Endothelial cell of umbilical vein (primary cell): ENCODE data around the gene MTCL1. TPM values are rescaled to one million over a fixed set of nuclear protein-coding genes. Genes with fewer than 3 reads are reported as not detected.

Experiments used
- BruUV-seq: library from RNA; stranded (reverse); fragments of 400-500 nt; replicated peaks from 2 replicates; lab custom pipeline; 2021; lab: Mats Ljungman, UMichigan
- CTCF ChIA-PET: fragments of 300-600, 350-600 bp; sonication (Branson Sonifier 250); formaldehyde crosslinking; loops from one replicate; lab custom pipeline; 2021; ENCODE audit warnings: antibody characterized with exemption, inconsistent platforms; lab: Charles Lee
- POLR2A ChIA-PET: fragments of 300-600, 350-600 bp; sonication (Branson Sonifier 250); formaldehyde crosslinking; loops from one replicate; lab custom pipeline; 2021; ENCODE audit warnings: antibody characterized with exemption, inconsistent platforms; lab: Charles Lee
- DNase-seq: peaks from one replicate; pipeline ENCODE4 v3.0.0-alpha.2; 2011; ENCODE audit warnings: low read depth, low spot score
- FAIRE-seq: peaks from 2 replicates; lab custom pipeline; 2011; peaks lifted over from hg19 to GRCh38; lab: Jason Lieb, UNC
- H2AFZ ChIP-seq: 2 replicates; pipeline ENCODE4 v1.6.0; 2012; ENCODE audit warnings: low read depth, low read length, control low read depth, inconsistent platforms
- H3K27ac ChIP-seq: 2 replicates; pipeline ENCODE4 v1.5.1; 2011; ENCODE audit warnings: low read depth, mild to moderate bottlenecking, control low read depth, low read length, moderate library complexity; ENCODE audit not compliant: insufficient read depth
- H3K27me3 ChIP-seq, 2 experiments: 2 replicates each; pipeline versions ENCODE4 v1.6.0 to v1.6.1; 2011; ENCODE audit warnings: low read length in 2 of 2, mixed read lengths in 1 of 2; ENCODE audit not compliant: control insufficient read depth in 2 of 2, insufficient read depth in 2 of 2
- H3K36me3 ChIP-seq, 2 experiments: 2 replicates in 1 of 2; 3 replicates in 1 of 2; pipeline ENCODE4 v1.5.1; 2011; ENCODE audit warnings: low read length in 2 of 2, mild to moderate bottlenecking in 1 of 2, moderate library complexity in 1 of 2; ENCODE audit not compliant: control insufficient read depth in 2 of 2, insufficient read depth in 2 of 2; ENCODE audit errors: extremely low read depth in 1 of 2
- H3K4me1 ChIP-seq: 3 replicates; pipeline ENCODE4 v1.5.1; 2011; ENCODE audit warnings: mild to moderate bottlenecking, low read length; ENCODE audit not compliant: control insufficient read depth, insufficient read depth; ENCODE audit errors: extremely low read depth
- H3K4me2 ChIP-seq: 2 replicates; pipeline ENCODE4 v1.6.1; 2011; ENCODE audit warnings: low read length, control low read depth, mixed read lengths; ENCODE audit not compliant: insufficient read depth
- H3K4me3 ChIP-seq, 3 experiments: fragments of 200-600 bp in 1 of 3; sonication (generic), shearing (Covaris generic) in 1 of 3; replicated peaks in 1 of 3; 2 replicates each; pipeline ENCODE4 v1.5.1; 2011 to 2016; ENCODE audit warnings: control low read depth in 3 of 3, low read length in 3 of 3, mild to moderate bottlenecking in 2 of 3, inconsistent platforms in 1 of 3, low read depth in 1 of 3, moderate library complexity in 1 of 3; ENCODE audit not compliant: insufficient read depth in 1 of 3
- H3K79me2 ChIP-seq: 2 replicates; pipeline ENCODE4 v1.6.0; 2012; ENCODE audit warnings: low read length, inconsistent platforms; ENCODE audit not compliant: control insufficient read depth, insufficient read depth
- H3K9ac ChIP-seq: replicated peaks from 2 replicates; pipeline ENCODE3; 2011; ENCODE audit warnings: low read length, control low read depth; ENCODE audit not compliant: insufficient read depth; ENCODE audit errors: extremely low read depth
- H3K9me1 ChIP-seq: replicated peaks from 3 replicates; pipeline ENCODE4 v1.6.0; 2011; ENCODE audit warnings: mild to moderate bottlenecking, low read length; ENCODE audit not compliant: control insufficient read depth, insufficient read depth; ENCODE audit errors: extremely low read depth
- H3K9me3 ChIP-seq: replicated peaks from 2 replicates; pipeline ENCODE4 v1.5.1; 2012; ENCODE audit warnings: low read length, inconsistent platforms; ENCODE audit not compliant: control insufficient read depth, insufficient read depth
- H4K20me1 ChIP-seq: replicated peaks from 2 replicates; pipeline ENCODE3; 2011; ENCODE audit warnings: mild to moderate bottlenecking, low read length; ENCODE audit not compliant: control insufficient read depth, insufficient read depth; ENCODE audit errors: extremely low read depth
- EZH2 ChIP-seq: IDR thresholded peaks from 2 replicates; pipeline ENCODE4 v1.6.1; 2012; ENCODE audit warnings: borderline replicate concordance, low read depth, mild to moderate bottlenecking, moderate library complexity, low read length, inconsistent platforms; ENCODE audit not compliant: severe bottlenecking
- FOS ChIP-seq: IDR thresholded peaks from 2 replicates; pipeline ENCODE4 v1.6.1; 2011; ENCODE audit warnings: mild to moderate bottlenecking, low read length, moderate library complexity, borderline replicate concordance; ENCODE audit not compliant: insufficient read depth
- GATA2 ChIP-seq: IDR thresholded peaks from 2 replicates; pipeline ENCODE4 v1.7.0; 2011; ENCODE audit warnings: low read depth, mild to moderate bottlenecking, moderate library complexity, mixed read lengths, low read length; ENCODE audit not compliant: insufficient read length, insufficient read depth
- dilution Hi-C: fragments of 300-500 bp; cut with MboI; formaldehyde crosslinking; loops from one replicate; pipeline ENCODE4 v1.15.0; 2019; ENCODE audit warnings: low sequenced_read_pairs; ENCODE audit not compliant: extremely low pct_ligation_motif_present
- intact Hi-C: fragments of 100-400 bp; cut with micrococcal nuclease; formaldehyde crosslinking; loops from one replicate; pipeline ENCODE4 v1.10.0; 2022
- polyA plus RNA-seq, 4 experiments: library from polyadenylated mRNA; depleted of rRNA in 3 of 4; stranded (reverse) in 3 of 4; unstranded in 1 of 4; fragments of >200 nt; gene quantifications; 2 replicates each; pipeline versions ENCODE4 v1.2.1 to v1.2.3, GENCODE V29; 2011 to 2012; ENCODE audit warnings: missing spikeins in 1 of 4
- total RNA-seq: library from RNA; stranded (reverse); gene quantifications from 2 replicates; pipeline ENCODE4 v1.2.3, GENCODE V29; 2021
- TF ChIP-seq, protein P1 (sequence below): IDR thresholded peaks from 2 replicates; pipeline ENCODE4 v1.6.1; 2011; ENCODE audit not compliant: insufficient read depth, insufficient read length

Gene MTCL1
- total and polyA plus RNA-seq, 2 donors (not counting 3 experiments of a cell fraction or from before 2014, with no cell fraction given): 11.9 to 75.7 TPM

DNA sequence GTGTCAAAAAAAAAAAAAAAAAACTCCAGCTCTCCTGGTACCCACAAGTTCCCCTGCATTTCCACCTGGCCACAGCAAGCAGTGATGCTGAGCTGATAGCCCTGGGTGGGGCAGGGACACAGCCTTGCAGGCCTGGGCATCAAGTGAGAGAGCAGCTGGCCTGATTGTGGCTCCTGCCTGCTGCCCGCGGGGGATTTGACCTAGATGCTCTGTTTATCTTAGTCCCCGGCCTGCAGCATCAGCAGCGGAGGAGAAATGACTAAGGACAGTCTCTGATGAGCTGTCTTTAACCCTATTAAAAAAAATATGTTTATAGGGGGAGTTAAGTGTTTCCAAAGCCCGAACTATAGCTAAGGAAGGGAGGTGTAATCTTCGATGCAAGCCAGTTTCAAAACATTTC is 102.6 kb downstream of the MTCL1 start:
- H3K27me3 ChIP-seq: no peaks in the 10 kb centered on the region
- no peak overlapping the region for H3K4me3 ChIP-seq
- intact Hi-C loops (no loop called here), dilution Hi-C loops (no loop called here)
- FAIRE-seq (no peak), DNase-seq (no peak)
- no peak overlapping the region for H3K9ac ChIP-seq
- no peaks in the 10 kb centered on the region for H3K9me1 ChIP-seq
- H3K4me1 ChIP-seq: no peaks in the 10 kb centered on the region
- TF ChIP-seq, protein P1, sequence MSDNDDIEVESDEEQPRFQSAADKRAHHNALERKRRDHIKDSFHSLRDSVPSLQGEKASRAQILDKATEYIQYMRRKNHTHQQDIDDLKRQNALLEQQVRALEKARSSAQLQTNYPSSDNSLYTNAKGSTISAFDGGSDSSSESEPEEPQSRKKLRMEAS: no peak
- TF ChIP-seq EZH2: no peak
- no peak overlapping the region for H3K27ac ChIP-seq
- ChIA-PET POLR2A (no interaction called here), CTCF (no interaction called here)
- H3K36me3 ChIP-seq: peaks cover 2 to 12% of the 10 kb centered on the region in 2 experiments
- H3K9me3 ChIP-seq: no peaks in the 10 kb centered on the region
- H4K20me1 ChIP-seq: no peaks in the 10 kb centered on the region
- H3K79me2 ChIP-seq: no peaks in the 10 kb centered on the region
- no peak overlapping the region for H3K4me2 ChIP-seq
- H2AFZ ChIP-seq: no peak overlapping the region
- BruUV-seq: no TSS peak

DNA sequence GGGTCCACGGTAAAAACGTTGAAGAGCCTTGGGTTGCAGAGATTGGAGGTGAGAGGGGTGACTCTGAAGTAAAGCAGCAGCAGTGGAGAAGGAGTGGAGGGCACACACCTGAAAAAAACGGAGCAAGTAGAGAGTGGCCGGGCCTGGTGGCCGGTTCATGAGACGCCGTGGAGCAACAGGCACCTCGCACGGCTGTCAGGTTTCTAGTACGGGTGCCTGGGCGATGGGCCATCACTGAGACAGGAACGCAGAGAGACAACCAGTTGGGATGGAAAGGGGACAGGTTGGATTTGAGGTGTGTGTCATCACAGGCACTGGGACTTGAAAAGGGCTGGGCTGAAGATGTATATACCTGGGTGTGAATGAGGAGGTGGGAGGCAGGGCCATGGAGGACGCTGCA is 104.2 kb downstream of the MTCL1 start:
- intact Hi-C loops: no loop called here
- no peaks in the 10 kb centered on the region for H3K9me1 ChIP-seq
- no TSS peak for BruUV-seq

More for the DNA sequence above, 104.2 kb downstream of the MTCL1 start:
- H4K20me1 ChIP-seq: no peaks in the 10 kb centered on the region
- H3K9ac ChIP-seq: no peak overlapping the region
- H3K9me3 ChIP-seq: no peaks in the 10 kb centered on the region
- ChIA-PET CTCF (no interaction called here), POLR2A (interaction anchor here (0.6 kb wide), 1 partner anchor 113 kb away, joined by 4 read pairs; no protein-coding TSS in a partner anchor)
- FAIRE-seq (no peak), DNase-seq (no peak)
- no peak overlapping the region for H3K4me3 ChIP-seq
- H3K4me2 ChIP-seq: no peak overlapping the region
- peaks cover 11% of the 10 kb centered on the region for H3K4me1 ChIP-seq
- no peak overlapping the region for H2AFZ ChIP-seq
- H3K79me2 ChIP-seq: no peaks in the 10 kb centered on the region
- H3K27ac ChIP-seq: no peak overlapping the region
- dilution Hi-C loops: no loop called here
- no peaks in the 10 kb centered on the region for H3K27me3 ChIP-seq
- TF ChIP-seq, protein P1: no peak
- TF ChIP-seq FOS (no peak), GATA2 (no peak)
- peaks cover 2 to 12% of the 10 kb centered on the region in 2 experiments for H3K36me3 ChIP-seq
